Measurements from ENCODE around the gene ADARB2. TPM values are rescaled to one million over a fixed set of nuclear protein-coding genes. Genes with fewer than 3 reads are reported as not detected.

The ADARB2 gene
- total RNA-seq, 2 experiments from 2014 or later = 0.28 to 0.40 TPM

DNA sequence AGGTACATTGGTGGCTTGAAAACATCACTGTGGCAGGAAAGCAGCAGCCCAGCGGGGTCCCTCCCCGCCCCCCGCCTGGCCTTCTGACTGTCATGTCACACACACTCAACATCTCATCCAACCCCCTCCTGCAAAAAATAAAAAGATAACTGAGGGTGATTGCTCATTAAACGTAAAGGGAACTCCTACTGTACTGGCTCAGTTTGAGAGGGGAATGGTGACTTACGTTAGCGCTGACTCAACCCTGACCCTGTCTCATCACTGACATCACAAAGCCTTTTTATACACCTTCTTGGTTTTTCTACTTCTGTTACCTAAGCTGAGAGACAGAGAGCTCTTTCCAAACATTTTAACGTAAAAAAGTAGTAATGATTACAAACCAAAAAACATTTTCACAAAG, 48.8 kb downstream of the ADARB2 start:
- no peaks in the 10 kb centered on the region for H3K4me1 Mint-ChIP-seq
- no peaks in the 10 kb centered on the region for H3K36me3 Mint-ChIP-seq
- H3K27me3 Mint-ChIP-seq = peaks cover 8% of the 10 kb centered on the region
- no peak overlapping the region for H3K27ac Mint-ChIP-seq
- H3K4me3 Mint-ChIP-seq = no peak overlapping the region
- no peak for DNase-seq
- POLR2A ChIA-PET = no interaction called here
- no peaks in the 10 kb centered on the region for H3K9me3 Mint-ChIP-seq
- ATAC-seq (ENCODE audit: low read depth) = no peak

DNA sequence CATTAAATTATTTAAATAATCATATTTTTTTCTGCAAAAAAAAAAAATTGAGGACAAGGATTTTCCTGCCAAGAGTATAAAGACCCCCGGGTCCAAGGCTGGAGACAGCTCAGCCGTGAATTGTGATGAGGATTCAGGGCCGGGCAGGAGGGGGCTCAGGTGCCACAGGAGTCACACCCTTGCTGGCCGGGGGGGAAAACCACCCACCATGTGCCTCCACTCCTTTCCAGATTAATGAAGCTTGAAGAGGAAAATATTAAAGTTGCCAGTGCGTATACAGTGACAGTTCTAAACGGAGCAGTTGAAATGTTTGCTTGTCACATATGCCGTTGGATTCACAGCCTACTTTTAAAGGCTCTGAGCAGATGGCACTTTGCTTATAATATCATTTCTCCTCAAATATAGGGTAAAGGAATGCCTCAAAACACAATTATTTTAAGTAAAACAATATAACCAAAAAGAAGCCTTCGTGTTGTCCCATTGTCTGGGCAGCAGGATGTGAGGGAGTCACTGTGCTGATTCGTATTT, 49.6 kb downstream of the ADARB2 start:
- Mint-ChIP-seq H3K27me3 (peaks cover 8% of the 10 kb centered on the region), H3K4me1 (no peaks in the 10 kb centered on the region), H3K4me3 (no peak overlapping the region), H3K9me3 (no peaks in the 10 kb centered on the region), H3K27ac (no peak overlapping the region), H3K36me3 (no peaks in the 10 kb centered on the region)
- no peak for ATAC-seq (ENCODE audit: low read depth)
- POLR2A ChIA-PET = no interaction called here
- no peak for DNase-seq

DNA sequence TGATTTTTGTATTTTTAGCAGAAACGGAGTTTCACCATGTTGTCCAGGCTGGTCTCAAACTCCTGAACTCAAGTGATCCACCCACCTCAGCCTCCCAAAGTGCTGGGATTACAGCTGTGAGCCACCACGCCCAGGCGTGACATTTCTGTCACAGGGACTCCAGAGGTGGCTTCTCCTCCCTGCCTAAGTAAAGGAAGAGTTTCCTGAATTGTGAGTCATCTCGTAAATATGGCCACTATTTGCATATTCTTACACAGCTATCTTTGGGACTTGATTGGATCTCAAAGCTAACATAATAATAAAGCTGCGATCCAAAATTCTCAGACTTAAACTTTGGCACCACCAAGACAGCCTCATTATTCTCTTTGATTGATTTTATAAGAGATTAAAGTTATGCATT, 50.1 kb downstream of the ADARB2 start:
- POLR2A ChIA-PET = no interaction called here
- ATAC-seq (ENCODE audit: low read depth) (no peak), DNase-seq (no peak)
- no peaks in the 10 kb centered on the region for H3K36me3 Mint-ChIP-seq
- no peaks in the 10 kb centered on the region for H3K9me3 Mint-ChIP-seq
- H3K4me1 Mint-ChIP-seq = no peaks in the 10 kb centered on the region
- H3K27me3 Mint-ChIP-seq = peaks cover 7% of the 10 kb centered on the region
- H3K27ac Mint-ChIP-seq = no peak overlapping the region
- no peak overlapping the region for H3K4me3 Mint-ChIP-seq

DNA sequence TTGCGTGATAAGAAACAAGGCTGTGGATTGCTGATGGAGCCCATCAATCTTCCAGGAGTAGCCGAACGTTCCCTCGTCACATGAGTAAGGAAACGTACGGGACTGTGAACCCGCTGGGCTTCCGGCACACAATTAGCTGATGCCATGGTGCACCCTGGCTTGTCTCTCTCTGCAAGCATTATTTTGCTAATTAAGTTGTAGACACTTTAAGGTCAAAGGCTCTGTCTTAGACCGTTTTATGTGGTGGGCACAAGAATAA, 50.9 kb downstream of the ADARB2 start:
- Mint-ChIP-seq H3K4me1 (no peaks in the 10 kb centered on the region), H3K4me3 (no peak overlapping the region), H3K36me3 (no peaks in the 10 kb centered on the region), H3K27ac (no peak overlapping the region), H3K9me3 (no peaks in the 10 kb centered on the region), H3K27me3 (no peaks in the 10 kb centered on the region)
- ATAC-seq (ENCODE audit: low read depth) (no peak), DNase-seq (no peak)
- POLR2A ChIA-PET = no interaction called here

DNA sequence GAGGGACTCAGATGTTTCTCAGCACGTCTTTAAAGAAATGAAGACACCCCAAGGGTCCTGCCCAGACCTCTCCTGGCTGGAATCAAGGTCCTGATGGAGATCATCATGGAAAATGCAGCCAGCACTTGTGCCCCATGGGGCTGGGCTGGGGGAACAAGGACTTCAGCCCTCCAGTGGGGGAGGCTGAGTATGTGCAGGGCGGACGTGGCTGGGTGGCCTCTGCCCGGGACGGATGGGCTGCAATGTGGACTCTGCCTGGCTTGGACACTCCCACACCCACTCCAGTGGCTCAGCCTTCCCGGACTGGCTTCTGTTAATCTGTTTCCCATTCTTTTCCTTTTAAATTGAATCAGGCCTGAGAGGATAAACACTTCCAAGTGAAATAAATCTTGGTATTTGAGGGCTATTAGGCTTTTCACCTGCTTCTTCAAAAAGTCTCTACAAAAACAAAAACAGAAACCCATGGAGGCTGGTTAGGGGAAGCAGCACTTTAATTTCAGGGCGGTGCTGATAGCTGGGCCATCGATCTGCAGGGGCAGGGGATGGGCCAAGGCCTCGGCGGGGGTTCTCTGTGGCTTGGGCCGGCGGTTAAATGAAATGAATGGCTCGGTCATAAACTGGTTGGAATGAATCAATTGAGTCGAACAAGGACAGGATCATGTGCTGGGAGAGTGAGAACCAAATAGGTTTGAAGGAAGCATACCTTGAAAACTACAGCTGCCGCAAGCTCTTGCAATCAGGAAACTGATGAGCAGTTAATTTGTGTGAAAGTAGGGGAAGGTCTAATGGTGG, 51.4 kb downstream of the ADARB2 start:
- no peak overlapping the region for H3K4me3 Mint-ChIP-seq

DNA sequence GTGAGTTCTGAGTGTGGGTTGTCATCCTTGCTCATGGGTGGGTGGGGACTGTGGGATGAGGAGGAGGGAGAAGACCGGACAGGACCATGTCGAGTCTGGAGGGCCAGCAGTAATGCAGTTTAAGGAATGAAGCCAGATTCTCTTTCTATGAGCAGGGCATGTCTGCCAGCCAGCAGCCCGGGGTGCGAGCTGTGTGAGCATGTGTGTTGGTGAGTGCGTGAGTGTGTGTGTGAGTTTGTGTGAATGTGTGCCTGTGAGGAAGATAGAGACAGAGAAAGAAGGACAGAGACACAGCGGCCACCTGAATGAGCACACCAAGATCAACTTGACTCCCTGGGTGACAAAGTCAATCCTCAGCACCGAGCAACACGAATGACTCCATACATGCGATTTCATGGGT, 52.3 kb downstream of the ADARB2 start:
- Mint-ChIP-seq H3K27me3 (no peaks in the 10 kb centered on the region), H3K36me3 (no peaks in the 10 kb centered on the region), H3K9me3 (no peaks in the 10 kb centered on the region), H3K4me1 (no peaks in the 10 kb centered on the region), H3K27ac (no peak overlapping the region), H3K4me3 (no peak overlapping the region)
- DNase-seq (no peak), ATAC-seq (ENCODE audit: low read depth) (no peak)
- POLR2A ChIA-PET = no interaction called here

More for the DNA sequence above, 51.4 kb downstream of the ADARB2 start:
- Mint-ChIP-seq H3K27ac (no peak overlapping the region), H3K27me3 (no peaks in the 10 kb centered on the region), H3K4me1 (no peaks in the 10 kb centered on the region), H3K36me3 (no peaks in the 10 kb centered on the region), H3K9me3 (no peaks in the 10 kb centered on the region)
- POLR2A ChIA-PET = no interaction called here
- no peak for DNase-seq
- ATAC-seq (ENCODE audit: low read depth) = no peak

DNA sequence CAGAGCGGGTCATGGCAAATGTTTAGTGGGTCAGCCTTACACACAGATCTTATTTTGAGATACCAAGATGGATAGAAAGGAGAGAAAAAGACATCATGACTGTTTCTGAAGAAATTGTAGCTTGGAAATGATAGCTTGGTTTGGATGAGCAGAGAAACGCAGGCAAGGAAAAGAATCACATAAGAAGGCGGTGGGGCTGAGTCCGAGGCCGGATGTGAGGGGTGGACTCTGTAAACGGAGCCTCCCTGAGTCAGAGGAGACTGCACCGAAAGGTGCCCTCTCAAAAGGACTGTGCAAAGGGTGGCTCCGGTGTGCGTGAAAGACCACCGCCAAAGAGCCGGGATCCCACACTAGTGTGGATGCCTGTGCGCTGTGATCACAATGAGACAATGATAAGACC, 53.7 kb downstream of the ADARB2 start:
- no peak overlapping the region for H3K4me3 Mint-ChIP-seq

DNA sequence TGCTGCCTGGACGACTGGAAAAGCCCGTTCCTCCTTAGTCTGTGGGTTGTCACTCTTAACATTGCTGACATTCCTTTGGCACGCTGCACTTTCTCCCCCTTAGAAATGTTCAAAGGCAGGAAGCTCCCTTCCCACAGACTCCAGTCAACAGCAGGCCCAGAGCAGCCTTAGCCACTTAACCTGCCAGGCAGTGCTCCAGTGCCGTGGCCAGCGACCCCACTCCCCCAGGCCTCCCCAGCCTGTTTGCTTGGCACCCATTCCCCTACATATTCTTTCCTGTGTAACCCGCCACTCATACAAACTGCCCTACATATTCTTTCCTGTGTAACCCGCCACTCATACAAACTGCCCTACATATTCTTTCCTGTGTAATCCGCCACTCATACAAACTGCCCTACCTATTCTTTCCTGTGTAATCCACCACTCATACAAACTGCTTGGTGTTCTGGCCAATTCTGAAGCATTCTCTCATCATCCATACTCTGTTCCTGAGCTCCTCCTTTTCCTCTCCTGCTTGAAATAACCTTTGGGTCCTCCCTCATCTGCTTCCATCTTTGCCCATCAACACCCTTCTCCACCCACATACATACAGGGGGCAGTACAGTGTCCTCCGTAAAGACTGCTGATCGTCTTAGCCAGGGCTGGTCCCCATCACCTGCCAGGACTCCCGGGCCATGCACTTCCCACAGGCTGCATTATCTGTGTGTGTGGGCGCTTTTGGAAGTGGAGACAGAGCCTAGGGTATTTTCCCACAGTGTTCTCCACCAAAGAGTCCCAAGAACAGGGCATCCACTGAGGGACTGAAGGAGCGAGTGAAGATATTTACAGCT, 57.3 kb downstream of the ADARB2 start:
- Mint-ChIP-seq H3K4me3 (no peak overlapping the region), H3K4me1 (no peaks in the 10 kb centered on the region), H3K9me3 (no peaks in the 10 kb centered on the region), H3K27ac (no peak overlapping the region), H3K36me3 (no peaks in the 10 kb centered on the region), H3K27me3 (no peaks in the 10 kb centered on the region)
- ATAC-seq (ENCODE audit: low read depth) (no peak), DNase-seq (no peak)
- POLR2A ChIA-PET = no interaction called here

More for the DNA sequence above, 53.7 kb downstream of the ADARB2 start:
- Mint-ChIP-seq H3K27ac (no peak overlapping the region), H3K9me3 (no peaks in the 10 kb centered on the region), H3K27me3 (no peaks in the 10 kb centered on the region), H3K4me1 (no peaks in the 10 kb centered on the region), H3K36me3 (no peaks in the 10 kb centered on the region)
- DNase-seq = no peak
- ATAC-seq (ENCODE audit: low read depth) = no peak
- POLR2A ChIA-PET = no interaction called here

DNA sequence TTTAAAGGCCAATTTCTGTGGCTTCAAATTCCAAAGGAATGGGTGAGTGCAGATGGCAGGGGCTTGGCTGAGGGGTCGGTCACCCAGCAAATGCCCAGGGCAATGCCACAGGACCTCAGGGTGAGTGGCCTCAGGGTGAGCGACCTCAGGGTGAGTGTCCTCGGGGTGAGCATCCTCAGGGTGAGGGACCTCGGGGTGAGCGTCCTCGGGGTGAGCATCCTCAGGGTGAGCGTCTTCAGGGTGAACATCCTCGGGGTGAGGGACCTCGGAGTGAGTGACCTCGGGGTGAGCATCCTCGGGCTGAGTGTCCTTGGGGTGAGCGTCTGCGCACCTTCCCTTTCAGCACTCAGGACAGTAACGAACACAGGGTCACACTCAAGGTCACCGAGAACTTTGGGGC, 59.2 kb downstream of the ADARB2 start:
- Mint-ChIP-seq H3K27me3 (no peaks in the 10 kb centered on the region), H3K4me3 (no peak overlapping the region), H3K4me1 (no peaks in the 10 kb centered on the region), H3K27ac (no peak overlapping the region), H3K9me3 (no peaks in the 10 kb centered on the region), H3K36me3 (no peaks in the 10 kb centered on the region)
- ATAC-seq (ENCODE audit: low read depth) (no peak), DNase-seq (no peak)
- POLR2A ChIA-PET = no interaction called here

DNA sequence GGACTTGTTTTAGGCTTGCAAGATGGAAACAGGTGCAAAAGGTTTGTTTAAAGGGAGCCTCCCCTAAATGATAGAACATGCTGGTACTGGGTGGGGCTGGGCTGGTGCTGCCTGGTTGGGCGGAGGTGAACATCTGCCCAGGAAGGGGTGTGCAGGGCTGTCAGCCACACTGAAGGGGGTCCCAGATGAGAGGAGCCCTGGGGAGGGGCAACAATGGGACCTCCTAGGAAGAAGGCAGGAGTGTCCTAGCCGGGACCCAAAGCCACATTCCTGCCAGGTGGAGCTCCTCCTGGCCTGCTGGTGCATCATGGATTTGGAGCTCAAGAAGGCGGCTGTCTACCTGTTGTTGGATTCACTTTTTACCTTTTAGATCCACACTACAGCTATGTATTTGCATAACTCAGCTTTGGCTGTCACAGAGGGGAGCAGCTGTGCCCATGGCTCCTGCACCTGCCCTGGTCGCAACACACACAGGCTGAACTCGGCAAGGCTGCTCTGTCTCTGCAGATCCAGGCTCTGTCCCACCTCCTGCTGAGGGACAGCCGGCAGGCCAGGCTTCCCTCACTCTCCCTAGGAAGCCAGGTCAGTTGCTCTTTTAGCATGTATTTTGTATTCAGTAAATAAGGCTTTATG, 59.9 kb downstream of the ADARB2 start:
- H3K9me3 Mint-ChIP-seq = no peaks in the 10 kb centered on the region
- DNase-seq = no peak
- H3K4me1 Mint-ChIP-seq = no peaks in the 10 kb centered on the region
- POLR2A ChIA-PET = no interaction called here
- no peaks in the 10 kb centered on the region for H3K36me3 Mint-ChIP-seq
- no peak overlapping the region for H3K27ac Mint-ChIP-seq
- H3K4me3 Mint-ChIP-seq = no peak overlapping the region
- H3K27me3 Mint-ChIP-seq = no peaks in the 10 kb centered on the region
- ATAC-seq (ENCODE audit: low read depth) = no peak

DNA sequence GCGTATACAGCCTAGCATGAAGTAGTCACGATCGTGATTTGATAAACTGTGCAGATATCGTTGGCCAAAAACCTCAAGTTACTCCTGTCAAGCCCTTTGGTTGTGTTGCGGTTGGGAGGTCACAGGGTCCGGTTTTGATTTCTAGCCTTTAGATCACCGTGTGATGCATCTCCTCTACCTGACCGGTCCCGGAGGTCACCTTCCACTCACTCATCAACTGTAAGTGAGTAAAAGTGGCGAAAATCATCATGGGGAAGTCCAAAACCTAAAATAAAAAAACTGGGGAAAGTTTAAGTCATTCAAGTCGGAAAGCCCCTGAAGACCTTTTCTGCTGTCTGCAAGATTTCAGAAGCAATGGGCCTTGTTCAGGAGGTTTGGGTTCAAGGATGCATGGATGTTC, 62.8 kb downstream of the ADARB2 start:
- H3K9me3 Mint-ChIP-seq = no peaks in the 10 kb centered on the region
- H3K4me1 Mint-ChIP-seq = no peaks in the 10 kb centered on the region
- ATAC-seq (ENCODE audit: low read depth) (no peak), DNase-seq (no peak)
- H3K36me3 Mint-ChIP-seq = no peaks in the 10 kb centered on the region
- H3K27me3 Mint-ChIP-seq = no peaks in the 10 kb centered on the region
- POLR2A ChIA-PET = no interaction called here
- no peak overlapping the region for H3K27ac Mint-ChIP-seq
- no peak overlapping the region for H3K4me3 Mint-ChIP-seq

DNA sequence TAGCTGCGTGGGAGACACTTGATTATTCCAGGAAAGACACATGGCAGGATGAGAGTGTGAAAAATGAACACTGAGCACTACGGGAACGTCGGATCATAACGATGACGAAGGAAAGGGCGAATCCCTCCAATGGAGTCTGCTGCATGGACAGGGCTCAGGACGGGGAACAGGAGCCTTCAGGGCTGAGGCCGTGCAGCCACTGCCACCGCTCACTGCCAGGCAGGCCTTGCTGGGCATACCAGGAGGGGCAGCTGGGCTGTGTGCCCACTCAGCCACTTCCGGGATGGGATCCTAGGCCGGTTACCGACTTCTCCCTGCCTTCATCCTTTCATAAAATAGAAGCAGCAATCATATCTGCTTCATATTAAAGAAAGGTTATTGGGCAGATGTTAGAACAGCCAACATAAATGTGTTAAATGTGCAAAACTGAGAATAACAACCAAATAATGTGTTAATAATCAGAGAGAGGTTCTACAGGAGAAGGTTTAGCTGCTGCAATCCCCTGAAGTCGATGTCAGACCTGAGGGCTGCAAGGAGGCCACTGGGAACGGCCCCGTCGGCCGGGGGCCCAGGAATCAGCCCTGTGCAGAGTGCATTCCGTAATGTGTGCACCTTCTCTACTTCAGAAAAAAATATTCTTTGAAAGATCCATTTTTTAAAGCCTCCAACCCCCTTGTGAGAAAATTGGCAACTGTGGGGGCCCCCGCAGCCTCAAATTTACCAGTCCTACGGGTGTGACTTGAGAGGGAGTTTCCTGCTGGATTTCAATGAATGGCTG, 63.6 kb downstream of the ADARB2 start:
- no peaks in the 10 kb centered on the region for H3K27me3 Mint-ChIP-seq

DNA sequence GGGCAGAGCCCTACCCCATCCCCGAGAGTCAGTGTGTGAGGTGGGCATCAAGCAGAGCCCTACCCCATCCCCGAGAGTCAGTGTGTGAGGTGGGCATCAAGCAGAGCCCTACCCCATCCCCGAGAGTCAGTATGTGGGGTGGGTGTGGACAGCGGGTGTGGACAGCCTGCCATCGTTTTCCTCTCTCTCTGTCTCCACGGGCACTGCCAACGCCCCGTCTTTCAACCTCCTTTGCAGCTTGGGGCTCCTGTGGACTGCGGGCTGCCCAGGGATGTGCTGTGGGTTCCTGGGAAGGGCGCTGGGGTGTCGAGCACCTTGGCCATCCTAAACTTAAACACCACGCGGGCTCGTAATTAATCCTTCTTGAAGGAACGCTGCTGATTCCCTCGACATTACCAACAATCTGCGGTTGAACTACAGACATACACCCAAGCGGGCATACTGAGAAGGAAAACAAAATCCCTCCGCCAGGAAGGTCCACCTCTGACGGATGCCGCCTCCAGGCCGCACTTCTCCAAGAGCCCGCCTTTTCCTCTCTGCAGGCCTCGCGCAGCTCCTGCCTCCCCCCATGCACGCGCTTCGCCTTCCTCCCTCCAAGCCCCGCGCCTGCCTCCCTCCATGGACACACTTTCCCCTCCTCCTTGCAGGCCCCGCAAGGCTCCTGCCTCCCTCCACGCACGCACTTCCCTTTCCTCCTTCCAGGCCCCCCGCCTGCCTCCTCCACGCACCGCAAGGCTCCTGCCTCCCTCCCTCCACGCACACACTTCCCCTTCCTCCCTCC, 65.1 kb downstream of the ADARB2 start:
- no peak overlapping the region for H3K4me3 Mint-ChIP-seq
- no peaks in the 10 kb centered on the region for H3K36me3 Mint-ChIP-seq
- H3K27ac Mint-ChIP-seq = no peak overlapping the region
- DNase-seq (no peak), ATAC-seq (ENCODE audit: low read depth) (no peak)
- no peaks in the 10 kb centered on the region for H3K4me1 Mint-ChIP-seq
- POLR2A ChIA-PET = no interaction called here
- no peaks in the 10 kb centered on the region for H3K9me3 Mint-ChIP-seq
- H3K27me3 Mint-ChIP-seq = no peaks in the 10 kb centered on the region

More for the DNA sequence above, 63.6 kb downstream of the ADARB2 start:
- no peak for ATAC-seq (ENCODE audit: low read depth)
- Mint-ChIP-seq H3K4me3 (no peak overlapping the region), H3K36me3 (no peaks in the 10 kb centered on the region), H3K27ac (no peak overlapping the region), H3K4me1 (no peaks in the 10 kb centered on the region), H3K9me3 (no peaks in the 10 kb centered on the region)
- no peak for DNase-seq
- POLR2A ChIA-PET = no interaction called here

Measured in activated naive CD8-positive, alpha-beta T cell treated with anti-CD3 and anti-CD28 coated beads, Interleukin-2, amount 10 ng/mL, durations not matched to agents 7 days and 5 days (primary cell).